CD1c-positive myeloid dendritic cell (primary cell): ENCODE measurements around the gene TVP23B.
"Not testable (repeated sequence)": the region's sequence is repeated elsewhere in the genome, so short reads cannot be mapped to it uniquely, and the experiment has no call there.

Experiments
- DNase-seq: peaks from one replicate; pipeline ENCODE4 v3.0.0-alpha.2; 2016; ENCODE audit errors: extremely low spot score

The TVP23B gene

DNA sequence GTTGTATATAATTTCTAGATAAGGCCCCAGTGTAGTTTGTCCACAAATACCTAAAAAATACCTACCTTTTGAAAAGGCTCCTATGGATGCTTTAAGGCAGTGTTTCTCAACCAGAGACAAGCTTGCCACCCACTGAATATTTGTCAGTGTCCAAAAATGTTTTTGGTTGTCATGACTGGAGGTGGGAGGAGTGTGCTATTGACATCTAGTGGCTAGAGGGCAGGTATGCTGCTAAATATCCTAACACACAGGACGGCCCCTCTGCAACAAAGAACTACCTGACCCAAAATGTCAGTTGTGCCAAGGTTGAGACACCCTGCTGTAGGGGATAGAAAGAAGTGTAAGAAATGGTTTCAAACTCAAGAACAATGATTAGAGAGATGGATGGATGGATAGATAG is 10.4 kb downstream of the TVP23B start:
- not testable (repeated sequence) for DNase-seq

- DNase-seq, result not testable (repeated sequence)
Measured at GRCh38 chr17:18794841-18795240, 13.9 kb downstream of the TVP23B start.

DNA sequence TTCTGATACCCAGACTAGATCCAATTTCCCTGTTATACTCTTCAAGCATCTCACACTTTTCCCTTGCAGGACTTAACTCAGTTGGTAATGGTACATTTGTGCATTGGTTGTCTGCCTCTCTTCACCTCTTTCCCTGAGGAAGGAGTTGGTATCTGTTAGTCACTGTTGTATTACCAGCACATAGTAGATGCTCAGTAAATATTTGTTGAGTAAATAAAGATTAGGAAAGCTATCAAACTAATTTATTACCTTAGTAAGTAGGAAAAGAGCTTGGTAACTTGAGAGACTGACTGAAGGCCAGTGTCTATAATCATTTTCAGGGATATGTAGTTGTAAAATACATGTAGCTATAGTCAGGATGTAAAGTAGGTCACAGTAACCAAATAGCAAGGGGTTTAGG is 15.9 kb downstream of the TVP23B start:
- DNase-seq, result not testable (repeated sequence)

DNA sequence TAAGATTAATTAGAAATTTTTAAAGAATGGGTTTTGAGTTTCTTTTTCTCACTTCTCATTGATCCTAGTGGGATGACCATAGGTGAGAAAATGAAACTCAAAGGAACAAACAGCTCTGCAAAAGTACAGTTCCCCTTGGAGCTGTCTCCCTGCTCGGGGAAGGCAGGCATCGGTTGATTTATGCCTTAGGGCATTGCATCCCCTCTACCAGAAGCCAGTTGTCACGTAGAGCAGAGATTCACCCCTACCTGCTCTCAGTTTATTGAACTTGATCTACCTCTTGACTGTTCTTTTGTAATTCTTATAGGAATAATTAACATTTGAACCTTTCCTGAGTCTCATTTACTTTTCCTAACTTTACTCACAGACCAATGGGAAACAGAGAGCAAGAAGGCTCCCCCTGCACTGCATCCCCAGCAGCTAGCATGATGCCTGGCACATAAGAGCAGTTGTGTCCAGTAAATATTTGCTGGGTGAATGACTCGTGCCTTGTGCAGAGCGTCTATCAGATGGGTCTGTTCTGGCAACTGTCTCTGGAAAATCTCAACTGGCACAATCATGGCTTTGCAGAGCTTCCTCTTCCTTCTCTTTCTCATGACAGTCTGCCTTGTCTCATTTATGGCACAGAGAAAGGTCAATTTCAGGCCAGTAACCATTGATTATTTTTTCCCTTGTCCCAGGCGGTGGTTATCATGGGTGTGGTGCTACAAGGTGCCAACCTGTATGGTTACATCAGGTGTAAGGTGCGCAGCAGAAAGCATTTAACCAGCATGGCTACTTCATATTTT is 22.7 kb downstream of the TVP23B start:
- not testable (repeated sequence) for DNase-seq

DNA sequence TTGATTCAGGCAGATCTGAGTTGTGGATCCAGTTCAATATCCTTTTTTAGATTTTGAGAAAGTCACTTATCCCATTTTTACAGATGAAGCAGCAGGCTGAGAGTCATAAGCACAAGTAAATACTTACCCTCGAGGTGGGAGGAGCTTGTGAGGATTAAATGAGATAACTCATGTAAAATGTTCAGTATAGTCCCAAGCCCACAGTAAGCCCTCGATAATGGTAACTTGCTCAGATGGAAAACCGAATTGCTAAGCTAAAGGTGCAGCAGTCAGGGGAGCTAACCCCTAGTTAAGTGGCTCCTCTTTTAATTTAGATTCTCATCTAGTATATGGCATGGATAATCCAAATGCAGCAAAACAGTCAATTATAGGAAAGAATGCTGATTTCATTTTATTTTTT is 34.9 kb downstream of the TVP23B start:
- DNase-seq, result not testable (repeated sequence)

DNA sequence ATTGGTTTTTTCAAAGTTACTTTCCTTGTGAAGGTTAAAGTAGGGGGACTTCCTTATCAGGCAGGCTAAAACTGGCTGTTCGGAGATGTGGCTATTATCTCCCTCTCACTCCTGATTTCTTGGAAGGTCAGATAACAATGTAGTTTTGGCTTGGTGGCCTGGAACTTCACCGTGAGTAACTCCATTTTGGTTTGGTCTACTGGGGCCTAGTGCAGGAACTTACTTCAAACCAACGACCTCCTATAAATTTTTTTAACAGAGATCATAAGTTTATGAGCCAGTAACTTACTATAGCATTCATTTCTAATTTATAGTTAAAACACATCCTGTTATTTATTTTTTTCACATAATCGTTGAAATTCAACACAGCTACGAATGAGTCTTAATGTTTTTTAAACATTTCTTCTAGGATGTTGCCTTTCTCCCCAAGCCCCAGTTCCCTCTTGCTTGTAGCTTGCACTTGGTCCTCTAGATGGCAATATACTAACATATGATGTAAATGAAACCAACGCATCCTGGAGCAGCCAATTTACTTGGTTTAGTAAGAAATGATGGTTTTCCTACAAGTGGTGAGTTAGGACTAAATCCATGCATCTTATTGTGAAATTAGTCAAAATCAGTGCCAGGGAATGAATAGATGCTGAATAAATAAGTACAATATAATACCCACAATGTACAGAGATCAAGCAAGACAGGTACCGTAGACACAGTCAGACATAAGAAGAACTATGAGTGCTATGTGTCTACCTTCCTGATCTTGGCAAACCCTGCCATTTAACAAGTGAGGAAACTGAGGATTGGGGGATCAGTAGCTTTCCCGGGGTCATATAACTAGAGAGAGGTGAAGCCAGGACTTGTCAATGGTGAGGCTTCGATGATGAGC is 35.7 kb downstream of the TVP23B start:
- DNase-seq, result peak; percentile 70

GRCh38 chr17:18821430-18821829 is 40.4 kb downstream of the TVP23B start:
- DNase-seq, result not testable (repeated sequence)

DNA sequence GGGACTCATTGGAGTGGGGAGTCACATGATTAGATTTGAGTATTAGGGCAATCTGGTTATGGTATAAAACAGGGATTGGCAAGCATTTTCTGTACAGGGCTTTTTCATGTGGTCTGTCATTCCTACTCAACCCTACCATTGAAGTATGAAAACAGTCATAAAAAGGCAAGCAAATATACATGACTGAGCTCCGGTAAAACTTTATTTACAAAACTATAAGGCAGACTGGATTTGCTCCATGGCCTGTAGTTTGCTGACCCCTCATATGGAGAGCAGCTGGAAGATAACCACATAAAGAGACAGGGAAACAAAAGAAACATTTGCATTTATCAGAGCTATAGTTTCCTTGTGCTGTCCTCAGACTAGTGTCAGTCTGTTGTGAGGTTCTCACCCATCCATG is 46.6 kb downstream of the TVP23B start:
- DNase-seq, result not testable (repeated sequence)

DNA sequence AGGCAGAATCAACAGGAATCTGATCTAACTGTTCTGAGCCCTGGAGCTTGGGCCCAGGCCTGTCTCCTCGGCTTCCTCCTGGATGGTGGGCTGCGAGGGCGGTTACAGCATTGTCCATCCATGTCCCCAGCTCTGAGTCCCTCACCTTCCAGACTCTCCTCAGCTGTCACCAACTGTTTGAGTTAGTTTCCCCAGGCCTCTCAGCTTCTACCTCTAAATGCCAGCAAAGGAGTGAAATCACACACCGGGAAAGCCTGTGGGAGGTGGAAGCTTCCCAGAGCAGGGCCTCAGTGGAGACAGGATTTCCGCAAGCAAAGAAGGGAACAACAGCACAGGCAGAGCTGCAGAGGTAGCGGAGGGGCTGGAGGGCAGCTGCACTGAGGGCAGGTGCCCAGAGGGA is 67.5 kb downstream of the TVP23B start:
- no peak for DNase-seq

DNA sequence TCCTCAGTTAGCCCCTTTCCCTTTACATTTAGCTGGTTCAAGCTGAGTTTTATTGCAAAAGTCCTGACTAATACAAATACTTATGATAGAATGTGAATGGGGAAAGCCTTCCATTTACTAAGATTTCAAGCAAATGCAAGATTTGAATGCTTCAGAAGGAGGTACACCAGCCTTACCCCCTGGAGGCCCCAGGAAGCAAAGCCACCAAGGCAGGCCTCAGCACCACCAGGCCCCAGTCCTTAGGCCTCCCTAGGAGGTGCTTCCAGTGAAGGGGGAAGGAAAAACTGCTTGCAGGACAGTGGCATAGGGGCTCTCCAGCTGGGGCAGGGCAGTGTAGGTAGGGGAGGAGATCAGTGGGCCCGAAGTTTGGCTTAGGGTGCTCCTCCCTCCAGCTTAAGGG is 69.7 kb downstream of the TVP23B start:
- no peak for DNase-seq

- no peak for DNase-seq
Measured at GRCh38 chr17:18851201-18851600, 70.2 kb downstream of the TVP23B start.

DNA sequence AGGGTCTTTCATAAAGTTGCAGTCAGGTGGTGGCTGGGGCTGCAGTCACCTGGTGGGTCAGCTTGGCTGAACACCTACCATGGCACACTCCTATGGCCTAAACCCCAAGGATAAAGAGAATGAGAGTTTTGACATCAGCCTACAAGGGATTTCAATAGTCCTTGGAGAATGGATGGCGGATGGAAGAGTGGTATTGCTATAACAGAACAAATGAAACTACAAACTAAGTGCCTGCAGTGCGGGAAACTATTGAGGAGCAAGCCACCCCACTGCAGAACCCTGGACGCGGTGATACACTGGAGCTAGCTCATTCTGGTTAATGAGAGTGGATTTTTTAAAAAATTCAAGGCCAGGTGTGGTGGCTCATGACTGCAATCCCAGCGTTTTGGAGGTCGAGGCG is 74.0 kb downstream of the TVP23B start:
- DNase-seq, result no peak

DNA sequence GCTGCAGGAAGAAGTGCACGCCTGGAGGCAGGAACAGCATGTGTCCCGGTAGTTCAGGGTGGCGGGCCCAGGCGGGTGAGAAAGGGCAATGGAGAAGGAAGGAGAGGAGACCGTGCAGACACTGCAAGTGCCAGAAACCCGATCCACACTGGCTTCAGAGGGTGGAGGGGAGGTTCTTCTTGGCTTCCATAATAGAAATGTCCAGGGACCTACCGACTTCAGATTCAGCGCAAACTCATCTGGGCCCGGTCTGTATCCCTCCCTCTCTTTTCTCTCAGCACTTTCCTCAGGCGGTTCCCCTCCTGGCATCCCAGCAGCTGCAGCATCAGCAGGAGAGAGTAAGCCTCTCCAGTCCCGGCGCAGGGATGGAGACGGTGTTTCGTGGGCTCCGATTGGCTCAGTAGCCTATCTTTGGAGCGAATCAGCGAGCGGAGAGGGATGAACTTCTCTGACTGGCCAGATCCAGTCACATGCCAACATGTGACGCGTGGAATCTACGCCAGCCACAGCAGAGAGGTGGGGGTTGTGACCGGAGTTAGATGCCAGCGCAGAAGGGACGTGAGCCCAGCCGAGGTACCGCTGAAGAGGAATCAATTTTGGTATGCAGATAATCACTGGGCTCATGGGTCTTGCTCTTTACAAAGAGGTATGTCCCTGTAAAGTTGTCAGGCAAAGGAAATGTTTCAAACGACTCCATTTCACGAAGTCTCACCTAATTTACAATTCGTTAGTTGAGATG is 75.0 kb downstream of the TVP23B start:
- peak; percentile 93 for DNase-seq
